MCF 10A (cell line): ENCODE data around the gene CFAP77. TPM values are rescaled to one million over a fixed set of nuclear protein-coding genes. Genes with fewer than 3 reads are reported as not detected.

Source experiments
- BruUV-seq: library from RNA; stranded (reverse); fragments of 400-500 nt; replicated peaks from 2 replicates; lab custom pipeline; 2021; lab: Mats Ljungman, UMichigan
- CTCF ChIA-PET: fragments of 300-600 bp; sonication (Branson Sonifier 250); formaldehyde crosslinking; extraction: SDS; loops from one replicate; lab custom pipeline; 2021; ENCODE audit warnings: antibody characterized with exemption, inconsistent platforms; lab: Yijun Ruan, JAX
- POLR2A ChIA-PET: fragments of 300-600, 350-650 bp; sonication (Branson Sonifier 250); formaldehyde crosslinking; extraction: SDS; loops from one replicate; lab custom pipeline; 2020; ENCODE audit warnings: antibody characterized with exemption, inconsistent platforms; lab: Yijun Ruan, JAX
- DNase-seq: peaks from one replicate; pipeline ENCODE4 v3.0.0-alpha.2; 2018; ENCODE audit not compliant: unreplicated experiment
- H3K27ac Mint-ChIP-seq: one replicate; pipeline ENCODE4 v1.8.0; 2022; ENCODE audit warnings: mild to moderate bottlenecking, low read depth, mixed read lengths; ENCODE audit not compliant: unreplicated experiment
- H3K27me3 Mint-ChIP-seq: one replicate; pipeline ENCODE4 v1.8.0; 2022; ENCODE audit warnings: mixed read lengths; ENCODE audit not compliant: insufficient read depth, unreplicated experiment
- H3K36me3 Mint-ChIP-seq: one replicate; pipeline ENCODE4 v1.8.0; 2022; ENCODE audit warnings: mild to moderate bottlenecking, moderate library complexity, mixed read lengths; ENCODE audit not compliant: insufficient read depth, unreplicated experiment
- H3K4me1 Mint-ChIP-seq: one replicate; pipeline ENCODE4 v1.8.0; 2022; ENCODE audit warnings: mixed read lengths; ENCODE audit not compliant: insufficient read depth, unreplicated experiment
- H3K4me3 Mint-ChIP-seq: one replicate; pipeline ENCODE4 v1.8.0; 2022; ENCODE audit warnings: mild to moderate bottlenecking, moderate library complexity, mixed read lengths; ENCODE audit not compliant: unreplicated experiment
- H3K9me3 Mint-ChIP-seq: one replicate; pipeline ENCODE4 v1.8.0; 2022; ENCODE audit warnings: mixed read lengths; ENCODE audit not compliant: unreplicated experiment
- intact Hi-C: fragments of 100-400 bp; cut with micrococcal nuclease; formaldehyde crosslinking; loops from 2 replicates; pipeline ENCODE4 v1.14.1; 2022
- total RNA-seq: library from RNA; stranded (reverse); gene quantifications from 2 replicates; pipeline ENCODE4 v1.2.3, GENCODE V29; 2022
- TF ChIP-seq, protein P1 (sequence below): fragments of 200-600 bp; IDR thresholded peaks from one replicate; pipeline ENCODE4 v1.8.0; 2022; ENCODE audit warnings: antibody characterized with exemption, mild to moderate bottlenecking; ENCODE audit not compliant: unreplicated experiment

The CFAP77 gene
- total RNA-seq, 1 experiment from 2014 or later, result not detected

DNA sequence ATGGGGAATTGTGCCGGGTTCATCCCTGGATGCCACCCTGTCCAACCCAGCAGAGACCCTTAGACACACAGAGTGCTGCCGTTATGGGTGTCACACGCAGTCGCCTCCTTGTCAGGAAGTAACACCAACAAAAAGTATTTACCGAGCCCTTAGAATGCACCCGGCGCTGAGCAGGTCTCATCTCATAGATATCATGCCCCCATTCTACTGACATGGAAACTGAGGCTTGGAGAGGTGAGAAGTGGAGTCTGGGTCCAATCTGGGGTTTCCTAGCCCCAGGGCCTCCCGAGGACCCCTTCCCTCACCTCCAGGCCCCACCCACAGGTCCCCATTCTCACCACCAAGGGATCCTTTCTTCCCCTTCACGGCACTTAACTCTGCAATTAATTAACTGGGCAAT lies 135.6 kb downstream of the CFAP77 start:
- DNase-seq, result no peak
- Mint-ChIP-seq H3K9me3 (no peaks in the 10 kb centered on the region), H3K4me1 (no peaks in the 10 kb centered on the region), H3K27me3 (peaks cover 54% of the 10 kb centered on the region), H3K36me3 (no peaks in the 10 kb centered on the region), H3K27ac (no peak overlapping the region), H3K4me3 (no peak overlapping the region)
- POLR2A ChIA-PET, result no interaction called here
- intact Hi-C loops, result no loop called here
- BruUV-seq, result no TSS peak
- TF ChIP-seq, protein P1, sequence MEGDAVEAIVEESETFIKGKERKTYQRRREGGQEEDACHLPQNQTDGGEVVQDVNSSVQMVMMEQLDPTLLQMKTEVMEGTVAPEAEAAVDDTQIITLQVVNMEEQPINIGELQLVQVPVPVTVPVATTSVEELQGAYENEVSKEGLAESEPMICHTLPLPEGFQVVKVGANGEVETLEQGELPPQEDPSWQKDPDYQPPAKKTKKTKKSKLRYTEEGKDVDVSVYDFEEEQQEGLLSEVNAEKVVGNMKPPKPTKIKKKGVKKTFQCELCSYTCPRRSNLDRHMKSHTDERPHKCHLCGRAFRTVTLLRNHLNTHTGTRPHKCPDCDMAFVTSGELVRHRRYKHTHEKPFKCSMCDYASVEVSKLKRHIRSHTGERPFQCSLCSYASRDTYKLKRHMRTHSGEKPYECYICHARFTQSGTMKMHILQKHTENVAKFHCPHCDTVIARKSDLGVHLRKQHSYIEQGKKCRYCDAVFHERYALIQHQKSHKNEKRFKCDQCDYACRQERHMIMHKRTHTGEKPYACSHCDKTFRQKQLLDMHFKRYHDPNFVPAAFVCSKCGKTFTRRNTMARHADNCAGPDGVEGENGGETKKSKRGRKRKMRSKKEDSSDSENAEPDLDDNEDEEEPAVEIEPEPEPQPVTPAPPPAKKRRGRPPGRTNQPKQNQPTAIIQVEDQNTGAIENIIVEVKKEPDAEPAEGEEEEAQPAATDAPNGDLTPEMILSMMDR, result no peak
- CTCF ChIA-PET, result no interaction called here

- H3K9me3 Mint-ChIP-seq, result no peaks in the 10 kb centered on the region
- BruUV-seq, result no TSS peak
- H3K36me3 Mint-ChIP-seq, result no peaks in the 10 kb centered on the region
- POLR2A ChIA-PET, result no interaction called here
- TF ChIP-seq, protein P1, result no peak
- no peak overlapping the region for H3K4me3 Mint-ChIP-seq
- CTCF ChIA-PET, result interaction anchor here (0.7 kb wide), 2 partner anchors 32 to 1294 kb away, joined by 3 to 4 read pairs; no protein-coding TSS in a partner anchor
- intact Hi-C loops, result no loop called here
- DNase-seq, result peak; percentile 0
- no peak overlapping the region for H3K27ac Mint-ChIP-seq
- H3K27me3 Mint-ChIP-seq, result peaks cover 62% of the 10 kb centered on the region
- H3K4me1 Mint-ChIP-seq, result no peaks in the 10 kb centered on the region
These were observed 136.4 kb downstream of the CFAP77 start for GRCh38 chr9:132546148-132547051.

DNA sequence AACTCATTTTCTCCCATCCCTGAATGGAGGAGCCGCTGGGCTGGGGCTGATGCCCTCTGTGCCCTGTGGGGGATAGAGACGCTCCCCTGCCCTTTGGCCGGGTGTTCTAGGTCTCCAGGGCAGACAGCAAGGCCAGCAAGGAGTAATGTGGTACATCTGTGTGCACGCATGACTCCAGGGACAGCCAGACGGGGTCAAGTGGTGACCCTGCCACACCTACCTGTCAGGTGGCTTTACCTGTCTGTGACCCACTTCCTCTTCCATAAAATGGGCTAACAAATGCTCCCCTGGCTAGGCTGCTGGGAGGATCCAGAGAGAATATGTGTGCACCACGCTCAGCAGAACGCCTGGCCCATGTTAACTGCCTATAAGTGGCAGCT lies 137.0 kb downstream of the CFAP77 start:
- Mint-ChIP-seq H3K27me3 (peaks cover 68% of the 10 kb centered on the region), H3K36me3 (no peaks in the 10 kb centered on the region), H3K4me3 (no peak overlapping the region), H3K4me1 (no peaks in the 10 kb centered on the region), H3K9me3 (no peaks in the 10 kb centered on the region), H3K27ac (no peak overlapping the region)
- TF ChIP-seq, protein P1, result no peak
- CTCF ChIA-PET, result interaction anchor here (0.7 kb wide), 2 partner anchors 32 to 1294 kb away, joined by 3 to 4 read pairs; no protein-coding TSS in a partner anchor
- intact Hi-C loops, result no loop called here
- BruUV-seq, result no TSS peak
- DNase-seq, result no peak
- POLR2A ChIA-PET, result no interaction called here

- Mint-ChIP-seq H3K27ac (no peak overlapping the region), H3K4me1 (no peaks in the 10 kb centered on the region), H3K27me3 (peaks cover 68% of the 10 kb centered on the region), H3K36me3 (no peaks in the 10 kb centered on the region), H3K9me3 (no peaks in the 10 kb centered on the region), H3K4me3 (no peak overlapping the region)
- intact Hi-C loops, result no loop called here
- TF ChIP-seq, protein P1, result no peak
- ChIA-PET CTCF (no interaction called here), POLR2A (no interaction called here)
- no peak for DNase-seq
- BruUV-seq, result no TSS peak
These were observed 137.4 kb downstream of the CFAP77 start for GRCh38 chr9:132547436-132547835.
